Astrocyte of the spinal cord (primary cell): Measurements from ENCODE around the gene ST8SIA2.
"Not testable (repeated sequence)": the region's sequence is repeated elsewhere in the genome, so short reads cannot be mapped to it uniquely, and the experiment has no call there.

ENCODE experiments used
- DNase-seq: peaks from one replicate; pipeline ENCODE4 v3.0.0; 2011; ENCODE audit warnings: low read depth, low spot score
- H3K4me3 ChIP-seq: 2 replicates; pipeline ENCODE4 v1.5.1; 2011; ENCODE audit warnings: low read depth, mild to moderate bottlenecking, low read length, moderate library complexity
- CTCF ChIP-seq: IDR thresholded peaks from 2 replicates; pipeline ENCODE4 v1.5.1; 2012; ENCODE audit warnings: low read depth, mild to moderate bottlenecking, low read length, inconsistent platforms
- in situ Hi-C: cut with HindIII; loops from 2 replicates; pipeline ENCODE4 v1.10.0; 2017; ENCODE audit warnings: low sequenced_read_pairs

Gene ST8SIA2

GRCh38 chr15:92466834-92467233 is 73.2 kb downstream of the ST8SIA2 start:
- in situ Hi-C loops = no loop called here
- H3K4me3 ChIP-seq = no peak overlapping the region
- no peak for DNase-seq
- no peak for TF ChIP-seq CTCF

- in situ Hi-C loops = no loop called here
- DNase-seq = no peak
- no peak for TF ChIP-seq CTCF
Measured at GRCh38 chr15:92467245-92467644, 73.6 kb downstream of the ST8SIA2 start.

GRCh38 chr15:92468991-92469390 is 75.3 kb downstream of the ST8SIA2 start:
- H3K4me3 ChIP-seq = no peak overlapping the region
- DNase-seq = no peak
- in situ Hi-C loops = no loop called here
- TF ChIP-seq CTCF = no peak

More at GRCh38 chr15:92467245-92467644, 73.6 kb downstream of the ST8SIA2 start:
- H3K4me3 ChIP-seq = no peak overlapping the region

- no peak for DNase-seq
- no peak for TF ChIP-seq CTCF
- H3K4me3 ChIP-seq = no peak overlapping the region
- in situ Hi-C loops = no loop called here
Measured at GRCh38 chr15:92471288-92471687, 77.6 kb downstream of the ST8SIA2 start.

- DNase-seq = no peak
- TF ChIP-seq CTCF = no peak
- in situ Hi-C loops = no loop called here
Measured at GRCh38 chr15:92473756-92474155, 80.1 kb downstream of the ST8SIA2 start.

GRCh38 chr15:92479730-92480129 is 86.0 kb downstream of the ST8SIA2 start:
- H3K4me3 ChIP-seq, DNase-seq, in situ Hi-C loops: not testable (repeated sequence)

More at GRCh38 chr15:92473756-92474155, 80.1 kb downstream of the ST8SIA2 start:
- no peak overlapping the region for H3K4me3 ChIP-seq

GRCh38 chr15:92480361-92480760 is 86.7 kb downstream of the ST8SIA2 start:
- no peak for TF ChIP-seq CTCF
- in situ Hi-C loops = no loop called here
- H3K4me3 ChIP-seq = no peak overlapping the region
- no peak for DNase-seq
